HG02763 (cell line): ENCODE results near the gene U2AF2.

Source experiments
- ATAC-seq: cut with Tn5 transposase; IDR thresholded peaks from one replicate; pipeline ENCODE4 v1.9.1; 2021; ENCODE audit warnings: mild to moderate bottlenecking, moderate library complexity; ENCODE audit not compliant: unreplicated experiment

Gene U2AF2

DNA sequence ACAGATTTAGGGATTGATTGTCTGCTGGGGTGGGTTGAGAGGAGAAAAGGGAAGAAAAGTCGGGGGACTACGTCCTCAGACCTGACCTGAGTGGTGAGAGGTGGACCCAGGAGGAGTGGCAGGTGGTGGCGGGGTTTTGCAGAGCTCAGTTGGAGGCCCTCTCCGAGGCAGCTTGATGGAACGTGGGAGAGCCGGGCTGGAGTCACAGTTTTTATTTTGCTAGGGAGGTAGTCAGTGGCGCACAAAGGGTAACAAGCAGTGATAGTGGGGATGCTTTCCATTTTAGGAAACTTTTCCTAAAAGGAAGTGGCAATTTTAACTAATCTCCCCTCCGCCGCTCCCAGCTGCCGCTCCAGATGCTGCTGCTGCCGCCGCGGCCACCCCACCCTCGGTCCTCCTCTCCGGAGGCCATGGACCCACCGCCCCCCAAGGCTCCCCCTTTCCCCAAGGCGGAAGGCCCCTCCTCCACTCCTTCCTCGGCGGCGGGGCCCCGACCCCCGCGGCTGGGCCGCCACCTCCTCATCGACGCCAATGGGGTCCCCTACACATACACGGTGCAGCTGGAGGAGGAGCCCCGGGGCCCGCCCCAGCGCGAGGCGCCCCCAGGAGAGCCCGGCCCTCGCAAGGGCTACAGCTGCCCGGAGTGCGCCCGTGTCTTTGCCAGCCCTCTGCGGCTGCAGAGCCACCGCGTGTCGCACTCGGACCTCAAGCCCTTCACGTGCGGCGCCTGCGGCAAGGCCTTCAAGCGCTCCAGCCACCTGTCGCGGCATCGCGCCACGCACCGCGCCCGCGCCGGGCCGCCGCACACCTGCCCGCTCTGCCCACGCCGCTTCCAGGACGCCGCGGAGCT, 12.5 kb upstream of the U2AF2 start:
- ATAC-seq = no peak

DNA sequence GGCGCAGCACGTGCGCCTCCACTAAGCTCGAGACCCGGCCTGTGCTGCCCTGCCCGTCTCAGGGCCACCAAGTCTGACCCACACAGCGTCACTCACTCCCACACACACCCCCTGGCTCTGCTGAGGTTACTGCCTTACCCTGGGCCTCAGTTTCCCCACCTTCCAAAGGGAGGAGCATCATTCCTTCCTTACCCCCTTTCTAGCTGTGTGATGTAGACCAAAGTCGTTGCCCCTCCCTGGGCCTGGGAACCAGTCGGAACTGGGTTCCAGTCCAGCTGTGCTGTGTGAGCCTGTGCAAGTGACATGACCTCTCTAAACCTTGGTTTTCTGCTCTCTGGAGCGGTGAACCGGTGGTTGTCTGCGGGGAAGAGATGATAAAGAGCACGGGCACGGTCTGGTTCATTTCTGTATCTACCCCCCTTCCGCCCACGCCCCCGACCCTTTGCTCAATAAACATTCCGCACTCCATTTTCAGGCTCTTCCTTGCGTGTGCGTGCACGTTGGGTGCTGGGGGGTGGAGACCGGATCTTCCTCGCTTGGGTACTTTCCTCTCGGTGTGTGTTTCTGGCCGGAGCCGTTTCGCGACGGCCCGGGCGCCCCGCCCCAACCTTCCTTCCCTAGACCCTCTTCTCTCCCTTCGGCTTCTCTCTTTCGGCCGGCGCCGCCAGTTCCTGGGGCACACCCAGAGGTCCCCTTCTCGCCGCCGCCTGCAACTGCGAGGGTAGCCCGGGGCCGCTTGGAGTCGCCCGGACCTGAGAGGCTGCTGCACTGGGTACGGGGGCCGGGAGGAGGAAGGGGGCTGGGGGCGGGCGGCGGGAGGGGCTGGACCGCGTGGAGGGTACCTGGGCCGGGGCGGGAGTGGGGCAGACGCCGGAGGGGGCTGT, 11.6 kb upstream of the U2AF2 start, which contains the start of gene ZNF581:
ZNF581 (plus strand) TSS at position 647 of the 884 bp plus-strand sequence. CDS start 923 bp downstream, outside the sequence.
- ATAC-seq = no peak

DNA sequence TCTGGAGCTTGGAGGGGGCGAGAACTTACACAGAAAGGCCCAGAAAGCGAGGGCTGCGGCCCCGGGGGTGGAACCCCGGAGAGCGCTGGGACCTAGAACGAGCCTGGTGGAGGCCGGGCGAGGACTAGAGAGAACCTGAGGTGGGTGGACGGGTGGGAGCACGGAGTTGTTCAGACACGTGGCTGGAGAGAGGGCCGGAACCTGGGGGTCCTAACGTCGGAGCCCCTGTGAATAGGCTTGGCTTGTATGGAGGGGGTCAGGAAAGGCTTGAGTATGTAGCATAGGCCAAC, 11.0 kb upstream of the U2AF2 start:
- ATAC-seq = no peak

GRCh38 chr19:55644191-55644833, 10.5 kb upstream of the U2AF2 start:
- no peak for ATAC-seq

- no peak for ATAC-seq
These were observed 9.9 kb upstream of the U2AF2 start for GRCh38 chr19:55644842-55645511.

DNA sequence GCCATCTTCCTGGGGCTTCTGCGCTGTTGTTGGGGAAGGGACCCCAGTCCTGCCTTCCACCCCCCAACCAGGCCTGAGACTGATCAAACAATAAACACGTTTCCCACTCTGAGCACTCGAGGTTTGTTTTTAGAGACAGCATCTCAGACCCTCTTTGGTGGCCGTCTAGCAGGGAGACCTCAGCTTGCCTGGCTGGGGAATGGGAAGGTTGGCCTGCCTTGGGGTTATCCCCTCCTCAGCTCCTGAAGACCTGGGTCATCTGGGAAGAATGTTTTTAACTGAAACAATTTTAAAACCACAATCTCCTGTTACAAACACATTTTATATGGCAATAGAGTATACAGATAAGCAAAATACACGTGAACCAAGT, 9.3 kb upstream of the U2AF2 start:
- no peak for ATAC-seq

DNA sequence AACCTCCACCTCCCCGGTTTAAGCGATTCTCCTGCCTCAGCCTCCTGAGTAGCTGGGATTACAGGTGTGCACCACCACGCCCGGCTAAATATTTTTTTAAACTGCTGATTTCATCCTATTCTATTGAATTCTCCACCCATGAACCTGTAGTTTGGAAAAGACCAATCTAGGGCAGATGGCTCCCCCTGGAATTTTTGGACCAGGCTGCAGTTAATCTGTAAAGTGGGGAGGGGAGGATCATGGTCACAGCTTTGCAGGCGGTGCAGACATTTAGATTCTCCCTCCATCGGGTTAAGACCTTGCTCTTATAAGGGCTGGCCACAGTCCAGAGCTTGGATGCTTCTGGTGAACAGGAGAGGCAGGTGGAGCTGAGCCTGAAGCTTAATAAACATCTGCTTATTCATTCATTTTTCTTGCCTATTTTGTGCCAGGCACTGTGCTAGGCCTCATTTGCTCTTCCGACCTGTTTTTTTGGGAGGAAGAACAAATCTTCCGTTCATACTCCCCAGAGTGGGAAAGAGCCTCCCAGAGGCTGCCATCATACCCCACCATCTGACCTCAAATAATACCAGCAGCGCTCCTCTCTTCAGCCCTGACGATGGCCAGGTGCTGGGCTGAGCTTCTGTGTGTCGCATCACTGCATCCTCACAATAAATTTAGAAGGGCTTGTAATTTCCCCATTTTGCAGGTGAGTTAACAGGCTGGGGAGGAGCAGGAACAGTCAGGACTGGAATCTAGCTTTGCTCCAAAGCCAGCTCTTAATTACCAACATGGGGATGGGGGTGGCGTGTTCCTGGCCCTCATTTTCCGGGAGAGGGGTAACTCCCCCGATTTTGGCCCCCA, 7.7 kb upstream of the U2AF2 start:
- ATAC-seq = no peak

DNA sequence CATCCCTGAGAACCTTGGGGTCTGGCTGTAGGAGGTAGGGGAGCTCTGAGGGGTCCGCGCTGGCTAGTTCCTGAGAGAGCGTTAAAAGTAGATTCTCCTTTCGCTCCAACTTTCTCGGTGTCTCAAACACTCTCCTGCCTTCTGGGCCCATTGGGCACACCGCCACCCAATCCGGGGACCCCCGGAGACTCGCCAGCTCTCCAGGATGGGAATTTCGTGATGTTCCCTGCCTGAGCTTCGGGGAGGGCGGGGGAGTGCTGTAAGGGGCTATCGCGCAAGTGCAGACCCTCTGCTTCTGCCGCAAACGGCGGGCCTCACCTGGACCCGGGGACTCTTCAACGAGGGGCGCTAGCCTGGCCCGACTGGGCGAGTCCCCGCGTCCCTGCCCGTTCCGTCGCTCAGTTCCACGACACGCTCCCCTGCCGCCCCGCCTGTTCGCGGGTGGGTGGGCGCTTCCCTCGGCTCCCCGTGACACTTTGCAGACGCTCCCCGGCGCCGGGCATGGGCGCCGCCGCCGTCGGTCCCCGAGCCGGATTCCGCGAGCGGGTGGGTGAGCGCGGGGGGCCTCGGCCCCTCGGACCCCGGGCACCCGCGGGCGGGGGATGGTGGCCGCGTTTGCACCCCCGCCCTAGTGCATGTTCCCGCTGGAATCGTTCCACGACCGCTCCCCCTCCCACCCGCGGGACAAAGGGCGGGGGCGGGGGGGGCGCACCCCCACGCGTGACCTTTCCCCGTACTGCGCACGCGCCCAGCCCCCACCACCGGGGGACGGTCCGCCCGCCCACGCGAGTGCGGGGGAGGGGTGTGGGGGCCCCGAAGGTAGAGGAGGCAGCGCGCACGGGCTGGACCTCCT, 6.9 kb upstream of the U2AF2 start, which contains the start of gene CCDC106:
CCDC106 (plus strand) TSS at position 481 of the 853 bp plus-strand sequence. CDS start 835 bp downstream, outside the sequence.
- peak; percentile 32 for ATAC-seq

DNA sequence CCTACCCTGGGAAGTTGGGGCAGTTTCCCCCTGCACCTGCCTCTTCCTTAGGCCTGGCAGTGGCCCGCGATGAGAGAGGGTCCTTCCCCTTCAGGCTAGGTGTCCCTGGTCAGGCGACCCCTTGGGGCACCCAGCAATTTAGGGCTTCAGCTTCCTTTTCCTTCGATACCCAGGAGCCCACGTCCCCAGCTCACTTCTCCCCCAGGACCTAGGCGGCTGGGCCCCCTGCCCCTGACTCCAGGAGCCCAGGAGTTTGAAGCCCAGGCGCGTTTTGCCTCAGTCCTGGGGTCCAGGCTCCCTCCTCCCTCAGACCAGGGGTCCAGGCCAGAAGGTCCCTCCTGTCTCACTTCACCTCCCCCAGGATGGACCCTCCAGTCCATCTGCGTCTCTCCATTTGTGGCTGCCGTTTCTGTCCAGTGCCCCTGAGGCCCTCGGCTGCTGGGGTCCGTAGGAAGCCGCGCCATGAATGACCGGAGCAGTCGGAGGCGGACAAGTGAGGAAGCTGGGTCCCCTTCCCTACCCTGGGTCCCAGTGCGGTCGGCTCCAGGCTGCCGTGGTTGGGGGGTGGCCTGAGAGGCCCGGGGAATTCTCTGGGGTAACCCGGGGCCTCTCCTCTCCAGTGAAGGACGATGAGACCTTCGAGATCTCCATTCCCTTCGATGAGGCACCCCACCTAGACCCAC, 6.1 kb upstream of the U2AF2 start:
- no peak for ATAC-seq

DNA sequence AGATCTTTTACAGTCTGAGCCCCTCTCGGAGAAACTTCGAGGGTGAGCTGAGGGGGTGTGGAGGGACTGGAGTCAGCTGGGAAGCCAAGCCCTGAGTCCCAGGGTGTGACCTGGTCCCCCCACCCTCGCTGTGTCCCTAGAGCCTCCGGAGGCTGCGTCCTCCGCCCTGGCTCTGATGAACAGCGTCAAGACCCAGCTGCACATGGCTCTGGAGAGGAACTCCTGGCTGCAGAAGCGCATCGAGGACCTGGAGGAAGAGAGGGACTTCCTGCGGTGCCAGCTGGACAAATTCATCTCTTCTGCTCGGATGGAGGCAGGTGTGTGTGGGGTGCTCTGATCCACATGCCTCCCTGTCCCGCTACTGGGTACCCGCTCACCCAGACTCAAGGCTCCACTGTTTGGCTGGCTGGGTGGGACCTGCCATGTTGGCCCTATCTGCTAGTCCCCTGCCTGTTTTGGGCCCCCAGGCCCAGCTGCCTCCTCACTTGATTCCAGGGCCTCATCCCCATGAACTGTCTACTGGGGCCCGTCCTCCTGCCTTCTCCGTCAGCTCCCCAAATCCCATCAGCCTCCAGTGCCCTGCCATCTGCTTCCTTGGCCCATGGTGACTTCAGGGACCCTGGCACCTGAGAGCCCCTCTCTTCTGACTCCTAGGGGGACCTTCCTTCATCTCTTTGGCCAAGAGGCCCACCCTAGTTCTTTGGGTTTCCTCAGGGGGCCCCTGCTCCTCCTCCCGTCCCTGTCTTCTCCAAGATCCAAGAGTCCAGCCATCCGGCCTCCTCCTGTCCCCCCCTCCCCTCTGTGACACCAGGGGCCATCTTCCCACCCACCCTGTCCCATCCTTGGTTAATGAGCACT, 5.3 kb upstream of the U2AF2 start:
- ATAC-seq = no peak

DNA sequence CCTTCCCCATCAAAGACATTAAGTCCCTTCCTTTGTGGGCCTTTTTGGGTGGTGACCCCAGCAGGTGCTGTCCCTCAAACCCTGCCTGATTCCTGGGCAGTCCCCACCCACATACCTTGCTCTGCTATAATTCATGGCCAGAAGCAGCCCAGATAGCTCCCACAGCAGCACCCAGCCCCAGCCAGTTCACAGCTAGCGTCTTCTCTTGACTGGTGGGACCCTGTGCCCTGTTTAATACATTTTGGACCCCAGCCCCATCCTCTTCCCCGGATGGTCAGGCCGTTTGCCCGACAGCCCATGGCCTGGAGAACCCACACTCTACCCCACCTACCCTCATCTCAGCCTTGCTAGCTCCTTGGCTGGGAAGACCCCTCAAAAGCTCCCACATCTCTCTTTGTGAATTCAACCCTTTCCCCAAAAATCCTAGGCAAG, 4.7 kb upstream of the U2AF2 start:
- no peak for ATAC-seq

DNA sequence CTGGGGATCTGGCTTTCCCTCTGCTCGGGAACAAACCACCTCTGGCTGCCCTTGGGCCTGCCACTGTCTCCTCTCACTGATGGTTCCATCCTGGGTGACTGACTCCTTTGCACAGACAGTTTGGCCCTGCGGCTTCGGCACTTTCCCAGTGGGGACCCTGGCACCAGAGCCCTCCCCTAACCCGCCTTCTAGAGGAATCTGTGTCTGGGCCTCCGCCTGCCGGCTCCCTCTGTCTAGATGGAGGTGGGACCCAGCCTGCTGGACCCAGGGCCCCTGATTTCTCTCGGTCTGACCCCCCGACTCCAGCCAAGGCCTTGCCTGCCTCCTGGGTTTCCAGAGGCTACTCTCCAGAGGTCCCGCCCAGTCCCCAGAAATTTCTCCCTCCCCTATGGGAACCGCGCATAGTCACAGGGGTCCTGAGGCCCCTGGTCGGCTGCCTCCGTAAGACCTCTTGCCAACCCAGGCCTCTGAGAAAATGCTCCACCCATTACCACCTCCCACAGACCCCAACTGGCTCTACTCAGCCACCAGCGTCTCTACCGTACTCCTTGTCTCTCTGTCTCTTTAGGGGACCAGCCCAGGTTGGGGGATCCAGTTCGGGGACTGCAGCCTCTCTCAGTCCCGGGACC, 4.1 kb upstream of the U2AF2 start:
- no peak for ATAC-seq

- ATAC-seq = no peak
These were observed 3.6 kb upstream of the U2AF2 start for GRCh38 chr19:55651236-55651635.

GRCh38 chr19:55652311-55653128, 2.3 kb upstream of the U2AF2 start:
- ATAC-seq = no peak

DNA sequence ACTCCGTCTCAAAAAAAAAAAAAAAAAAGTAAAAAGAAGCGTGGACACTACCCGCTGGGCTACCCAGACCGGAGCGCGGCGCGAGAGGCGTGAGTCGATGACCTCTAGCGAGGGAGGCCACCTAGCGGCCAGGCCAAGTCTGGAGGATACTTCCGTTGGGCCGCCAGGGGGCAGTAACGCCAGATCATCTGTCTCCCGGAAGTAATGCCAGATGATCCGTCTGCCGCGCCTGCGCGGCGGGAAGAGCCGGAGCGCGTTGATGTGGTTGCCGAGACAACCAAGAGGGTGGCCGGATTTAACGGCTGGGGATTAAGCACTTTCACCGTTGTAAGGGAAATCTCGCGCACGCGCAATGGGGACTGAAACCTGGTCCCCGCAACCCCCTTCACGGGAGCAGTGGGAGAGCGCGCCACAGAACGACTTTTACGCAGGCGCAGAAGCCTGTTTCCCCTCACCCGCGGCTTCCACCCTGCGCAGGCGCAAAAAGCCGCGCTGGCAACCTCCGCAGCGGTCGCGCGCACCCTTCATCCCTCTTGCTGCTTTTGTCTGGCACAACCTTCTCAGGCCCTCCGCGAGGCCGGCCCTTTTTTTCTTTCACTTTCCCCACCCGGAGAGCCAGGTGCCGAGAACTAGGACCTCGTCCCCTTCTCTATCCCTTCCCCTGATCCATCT, 1.0 kb upstream of the U2AF2 start:
- peak; percentile 42 for ATAC-seq
